ENCODE results near the gene TLCD3A.
"Not testable (repeated sequence)": the region's sequence is repeated elsewhere in the genome, so short reads cannot be mapped to it uniquely, and the experiment has no call there.

TLCD3A gene

GRCh38 chr17:790874-791247, 58.5 kb downstream of the TLCD3A start:
- not testable (repeated sequence) for H3K9ac ChIP-seq (ENCODE audit: low read length); H3K4me3 ChIP-seq (ENCODE audit: low read depth in 1 of 2, low read length in 2 of 2); H3K9me3 ChIP-seq (ENCODE audit: low read length); H3K27me3 ChIP-seq (ENCODE audit: control insufficient read depth in 1 of 2, insufficient read depth in 2 of 2, low read length in 2 of 2); H3K27ac ChIP-seq (ENCODE audit: low read depth, low read length)
- peaks cover 34% of the 10 kb centered on the region for H3K36me3 ChIP-seq (ENCODE audit: insufficient read depth, low read length)
- peaks cover 21% of the 10 kb centered on the region for H3K4me1 ChIP-seq (ENCODE audit: insufficient read depth, low read length)

DNA sequence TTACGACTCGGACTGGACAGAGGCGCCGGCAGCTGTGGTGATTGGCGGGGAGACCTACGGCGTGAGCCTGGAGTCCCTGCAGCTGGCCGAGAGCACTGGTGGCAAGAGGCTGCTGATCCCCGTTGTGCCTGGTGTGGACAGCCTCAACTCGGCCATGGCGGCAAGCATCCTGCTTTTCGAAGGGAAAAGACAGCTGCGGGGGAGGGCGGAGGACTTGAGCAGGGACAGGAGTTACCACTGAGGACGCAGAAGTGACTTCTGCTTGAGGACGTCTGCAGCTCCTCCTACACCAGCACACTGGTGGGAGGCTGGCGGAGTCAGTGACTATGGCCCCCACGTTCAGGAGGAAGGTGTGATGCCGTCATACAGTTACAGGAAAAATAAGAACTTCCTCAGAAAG, 59.4 kb downstream of the TLCD3A start:
- Histone ChIP-seq H3K36me3 (ENCODE audit: insufficient read depth, low read length) (peaks cover 36% of the 10 kb centered on the region), H3K4me3 (ENCODE audit: low read depth in 1 of 2, low read length in 2 of 2) (no peak overlapping the region), H3K27me3 (ENCODE audit: control insufficient read depth in 1 of 2, insufficient read depth in 2 of 2, low read length in 2 of 2) (no peaks in the 10 kb centered on the region), H3K4me1 (ENCODE audit: insufficient read depth, low read length) (peaks cover 21% of the 10 kb centered on the region), H3K9ac (ENCODE audit: low read length) (no peak overlapping the region), H3K27ac (ENCODE audit: low read depth, low read length) (no peak overlapping the region), H3K9me3 (ENCODE audit: low read length) (no peaks in the 10 kb centered on the region)

- no peak overlapping the region for H3K27ac ChIP-seq (ENCODE audit: low read depth, low read length)
- H3K9ac ChIP-seq (ENCODE audit: low read length): no peak overlapping the region
- H3K4me3 ChIP-seq (ENCODE audit: low read depth in 1 of 2, low read length in 2 of 2): no peak overlapping the region
Measured at GRCh38 chr17:792277-792676, 59.9 kb downstream of the TLCD3A start.

More at GRCh38 chr17:792277-792676, 59.9 kb downstream of the TLCD3A start:
- H3K9me3 ChIP-seq (ENCODE audit: low read length): no peaks in the 10 kb centered on the region
- no peaks in the 10 kb centered on the region for H3K27me3 ChIP-seq (ENCODE audit: control insufficient read depth in 1 of 2, insufficient read depth in 2 of 2, low read length in 2 of 2)
- H3K36me3 ChIP-seq (ENCODE audit: insufficient read depth, low read length): peaks cover 36% of the 10 kb centered on the region
- H3K4me1 ChIP-seq (ENCODE audit: insufficient read depth, low read length): peaks cover 21% of the 10 kb centered on the region

All from muscle layer of colon (tissue), 2 donors.